Measurements from ENCODE around the gene NUDCD2.
"Not testable (repeated sequence)": the region's sequence is repeated elsewhere in the genome, so short reads cannot be mapped to it uniquely, and the experiment has no call there.

DNA sequence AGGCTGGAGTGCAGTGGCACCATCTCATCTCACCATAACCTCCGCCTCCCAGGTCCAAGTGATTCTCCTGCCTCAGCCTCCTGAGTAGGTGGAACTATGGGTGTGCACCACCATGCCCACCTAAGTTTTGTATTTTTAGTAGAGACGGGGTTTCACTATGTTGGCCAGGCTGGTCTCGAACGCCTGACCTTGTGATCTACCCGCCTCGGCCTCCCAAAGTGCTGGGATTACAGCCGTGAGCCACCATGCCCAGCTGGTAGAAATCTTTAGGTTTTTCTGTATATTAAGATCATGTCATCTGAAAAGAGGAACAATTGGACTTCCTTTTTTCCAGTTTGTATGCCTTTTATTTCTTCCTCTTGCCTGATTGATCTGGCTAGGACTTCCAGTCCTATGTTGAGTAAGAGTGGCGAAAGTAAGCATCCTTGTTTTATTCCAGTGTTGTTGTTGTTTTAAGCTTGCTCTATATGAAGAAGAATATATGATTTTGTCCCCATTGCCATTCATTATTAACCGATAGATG lies 63.0 kb downstream of the NUDCD2 start:
- TF ChIP-seq, protein P1, sequence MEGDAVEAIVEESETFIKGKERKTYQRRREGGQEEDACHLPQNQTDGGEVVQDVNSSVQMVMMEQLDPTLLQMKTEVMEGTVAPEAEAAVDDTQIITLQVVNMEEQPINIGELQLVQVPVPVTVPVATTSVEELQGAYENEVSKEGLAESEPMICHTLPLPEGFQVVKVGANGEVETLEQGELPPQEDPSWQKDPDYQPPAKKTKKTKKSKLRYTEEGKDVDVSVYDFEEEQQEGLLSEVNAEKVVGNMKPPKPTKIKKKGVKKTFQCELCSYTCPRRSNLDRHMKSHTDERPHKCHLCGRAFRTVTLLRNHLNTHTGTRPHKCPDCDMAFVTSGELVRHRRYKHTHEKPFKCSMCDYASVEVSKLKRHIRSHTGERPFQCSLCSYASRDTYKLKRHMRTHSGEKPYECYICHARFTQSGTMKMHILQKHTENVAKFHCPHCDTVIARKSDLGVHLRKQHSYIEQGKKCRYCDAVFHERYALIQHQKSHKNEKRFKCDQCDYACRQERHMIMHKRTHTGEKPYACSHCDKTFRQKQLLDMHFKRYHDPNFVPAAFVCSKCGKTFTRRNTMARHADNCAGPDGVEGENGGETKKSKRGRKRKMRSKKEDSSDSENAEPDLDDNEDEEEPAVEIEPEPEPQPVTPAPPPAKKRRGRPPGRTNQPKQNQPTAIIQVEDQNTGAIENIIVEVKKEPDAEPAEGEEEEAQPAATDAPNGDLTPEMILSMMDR (IDR thresholded peaks at IDR 0.05; ENCODE audit: low read length), result not testable (repeated sequence)
- not testable (repeated sequence) for TF ChIP-seq EZH2phosphoT487 (IDR thresholded peaks at IDR 0.05; ENCODE audit: low read length); EZH2 (optimal IDR thresholded peaks at IDR 0.05; ENCODE audit: low read depth, low read length)

Data from MM.1S (cell line).